ENCODE results near the gene ZNF469.

ZNF469 gene

GRCh38 chr16:88414521-88415380 is 32.0 kb downstream of the ZNF469 start:
- no peaks in the 10 kb centered on the region for H3K4me1 Mint-ChIP-seq
- H3K36me3 Mint-ChIP-seq = no peaks in the 10 kb centered on the region
- no peak overlapping the region for H3K4me3 Mint-ChIP-seq
- peaks cover 3% of the 10 kb centered on the region for H3K27me3 Mint-ChIP-seq
- no peak overlapping the region for H3K27ac Mint-ChIP-seq
- H3K9me3 Mint-ChIP-seq = no peaks in the 10 kb centered on the region

GRCh38 chr16:88415381-88415705 is 32.6 kb downstream of the ZNF469 start:
- H3K4me1 Mint-ChIP-seq = no peaks in the 10 kb centered on the region
- H3K27ac Mint-ChIP-seq = no peak overlapping the region
- H3K27me3 Mint-ChIP-seq = peaks cover 3% of the 10 kb centered on the region
- no peaks in the 10 kb centered on the region for H3K9me3 Mint-ChIP-seq
- H3K4me3 Mint-ChIP-seq = no peak overlapping the region
- H3K36me3 Mint-ChIP-seq = no peaks in the 10 kb centered on the region

- no peak overlapping the region for H3K27ac Mint-ChIP-seq
- no peak overlapping the region for H3K4me3 Mint-ChIP-seq
Measured at GRCh38 chr16:88415713-88416323, 33.1 kb downstream of the ZNF469 start.

GRCh38 chr16:88416686-88417085 is 33.9 kb downstream of the ZNF469 start:
- H3K9me3 Mint-ChIP-seq = no peaks in the 10 kb centered on the region
- H3K36me3 Mint-ChIP-seq = no peaks in the 10 kb centered on the region
- H3K4me3 Mint-ChIP-seq = no peak overlapping the region
- no peak overlapping the region for H3K27ac Mint-ChIP-seq
- H3K4me1 Mint-ChIP-seq = no peaks in the 10 kb centered on the region
- H3K27me3 Mint-ChIP-seq = peaks cover 3% of the 10 kb centered on the region

More at GRCh38 chr16:88415713-88416323, 33.1 kb downstream of the ZNF469 start:
- Mint-ChIP-seq H3K27me3 (peaks cover 3% of the 10 kb centered on the region), H3K4me1 (no peaks in the 10 kb centered on the region), H3K9me3 (no peaks in the 10 kb centered on the region), H3K36me3 (no peaks in the 10 kb centered on the region)

- Mint-ChIP-seq H3K4me3 (no peak overlapping the region), H3K4me1 (no peaks in the 10 kb centered on the region), H3K36me3 (no peaks in the 10 kb centered on the region), H3K27ac (no peak overlapping the region), H3K27me3 (peaks cover 3% of the 10 kb centered on the region), H3K9me3 (no peaks in the 10 kb centered on the region)
Measured at GRCh38 chr16:88417684-88418476, 35.1 kb downstream of the ZNF469 start.

- Mint-ChIP-seq H3K27ac (no peak overlapping the region), H3K9me3 (no peaks in the 10 kb centered on the region), H3K27me3 (peaks cover 3% of the 10 kb centered on the region), H3K4me1 (no peaks in the 10 kb centered on the region), H3K4me3 (no peak overlapping the region), H3K36me3 (no peaks in the 10 kb centered on the region)
Measured at GRCh38 chr16:88418869-88419268, 36.1 kb downstream of the ZNF469 start.

- Mint-ChIP-seq H3K4me1 (peaks cover under 1% of the 10 kb centered on the region), H3K36me3 (no peaks in the 10 kb centered on the region), H3K27ac (peak overlapping the region; percentile 8), H3K4me3 (no peak overlapping the region), H3K27me3 (peaks cover 3% of the 10 kb centered on the region), H3K9me3 (no peaks in the 10 kb centered on the region)
Measured at GRCh38 chr16:88419790-88420189, 37.0 kb downstream of the ZNF469 start.

- Mint-ChIP-seq H3K4me1 (peaks cover 7% of the 10 kb centered on the region), H3K4me3 (no peak overlapping the region), H3K36me3 (no peaks in the 10 kb centered on the region), H3K9me3 (no peaks in the 10 kb centered on the region), H3K27me3 (peaks cover 3% of the 10 kb centered on the region), H3K27ac (no peak overlapping the region)
Measured at GRCh38 chr16:88420496-88420895, 37.7 kb downstream of the ZNF469 start.

- peaks cover 7% of the 10 kb centered on the region for H3K4me1 Mint-ChIP-seq
- H3K27me3 Mint-ChIP-seq = peaks cover 3% of the 10 kb centered on the region
- no peaks in the 10 kb centered on the region for H3K36me3 Mint-ChIP-seq
- no peaks in the 10 kb centered on the region for H3K9me3 Mint-ChIP-seq
- H3K4me3 Mint-ChIP-seq = no peak overlapping the region
- H3K27ac Mint-ChIP-seq = no peak overlapping the region
Measured at GRCh38 chr16:88421301-88421700, 38.5 kb downstream of the ZNF469 start.

- no peaks in the 10 kb centered on the region for H3K36me3 Mint-ChIP-seq
- no peaks in the 10 kb centered on the region for H3K9me3 Mint-ChIP-seq
- peaks cover 3% of the 10 kb centered on the region for H3K27me3 Mint-ChIP-seq
- H3K27ac Mint-ChIP-seq = no peak overlapping the region
- no peak overlapping the region for H3K4me3 Mint-ChIP-seq
- peaks cover 7% of the 10 kb centered on the region for H3K4me1 Mint-ChIP-seq
Measured at GRCh38 chr16:88421871-88422433, 39.2 kb downstream of the ZNF469 start.

- H3K4me1 Mint-ChIP-seq = peaks cover 7% of the 10 kb centered on the region
- no peaks in the 10 kb centered on the region for H3K36me3 Mint-ChIP-seq
- no peak overlapping the region for H3K27ac Mint-ChIP-seq
- no peak overlapping the region for H3K4me3 Mint-ChIP-seq
- H3K9me3 Mint-ChIP-seq = no peaks in the 10 kb centered on the region
- peaks cover 3% of the 10 kb centered on the region for H3K27me3 Mint-ChIP-seq
Measured at GRCh38 chr16:88422733-88423447, 40.1 kb downstream of the ZNF469 start.

- H3K9me3 Mint-ChIP-seq = no peaks in the 10 kb centered on the region
- peaks cover 2% of the 10 kb centered on the region for H3K27me3 Mint-ChIP-seq
- H3K4me1 Mint-ChIP-seq = peaks cover 7% of the 10 kb centered on the region
- H3K36me3 Mint-ChIP-seq = no peaks in the 10 kb centered on the region
- H3K4me3 Mint-ChIP-seq = no peak overlapping the region
- no peak overlapping the region for H3K27ac Mint-ChIP-seq
Measured at GRCh38 chr16:88423448-88423850, 40.7 kb downstream of the ZNF469 start.

GRCh38 chr16:88424587-88425235 is 42.0 kb downstream of the ZNF469 start:
- no peaks in the 10 kb centered on the region for H3K9me3 Mint-ChIP-seq
- no peak overlapping the region for H3K4me3 Mint-ChIP-seq
- H3K36me3 Mint-ChIP-seq = no peaks in the 10 kb centered on the region
- H3K27ac Mint-ChIP-seq = no peak overlapping the region
- no peaks in the 10 kb centered on the region for H3K27me3 Mint-ChIP-seq
- peaks cover 7% of the 10 kb centered on the region for H3K4me1 Mint-ChIP-seq

- H3K4me1 Mint-ChIP-seq = peaks cover 7% of the 10 kb centered on the region
- H3K27ac Mint-ChIP-seq = no peak overlapping the region
- H3K4me3 Mint-ChIP-seq = no peak overlapping the region
- H3K36me3 Mint-ChIP-seq = no peaks in the 10 kb centered on the region
- H3K9me3 Mint-ChIP-seq = no peaks in the 10 kb centered on the region
- no peaks in the 10 kb centered on the region for H3K27me3 Mint-ChIP-seq
Measured at GRCh38 chr16:88426018-88426417, 43.3 kb downstream of the ZNF469 start.

- Mint-ChIP-seq H3K27me3 (no peaks in the 10 kb centered on the region), H3K36me3 (no peaks in the 10 kb centered on the region), H3K9me3 (no peaks in the 10 kb centered on the region), H3K4me3 (no peak overlapping the region), H3K4me1 (peaks cover 7% of the 10 kb centered on the region), H3K27ac (no peak overlapping the region)
Measured at GRCh38 chr16:88427376-88427775, 44.6 kb downstream of the ZNF469 start.
